Measurements from ENCODE around the gene ZIM2. TPM values are rescaled to one million over a fixed set of nuclear protein-coding genes. Genes with fewer than 3 reads are reported as not detected.

The ZIM2 gene
- not detected in 2 replicates for total RNA-seq (ENCODE audit: low replicate concordance)

GRCh38 chr19:56840451-56841192, at the start of gene ZIM2, which contains the start of gene PEG3:
Gene ZIM2, minus strand, starts transcription at chr19:56840726. Its CDS starts 16,449 bp downstream, at chr19:56824277.
Gene PEG3, minus strand, starts transcription at chr19:56840726. Its CDS starts 16,071 bp downstream, at chr19:56824655.

Other genes with a start within 250 kb of the ZIM2 start
- gene ZNF71, start 245.4 kb downstream of the ZIM2 start, total RNA-seq (ENCODE audit: low replicate concordance), result 6.8 and 8.3 TPM in 2 replicates
- 0.38 TPM in 1 of 2 replicates, not detected in the other for gene SMIM17, start 197.6 kb downstream of the ZIM2 start, total RNA-seq (ENCODE audit: low replicate concordance)
- 0.08 and 3.4 TPM in 2 replicates for gene ZNF835, start 169.0 kb downstream of the ZIM2 start, total RNA-seq (ENCODE audit: low replicate concordance)
- gene PEG3, start within 50 bp of the ZIM2 start, total RNA-seq (ENCODE audit: low replicate concordance), result 0.60 and 1.8 TPM in 2 replicates

Measured in smooth muscle cell of the coronary artery (primary cell).